Right lobe of liver (tissue), 5 donors: ENCODE data around the gene C7orf33. TPM values are rescaled to one million over a fixed set of nuclear protein-coding genes. Genes with fewer than 3 reads are reported as not detected.

ENCODE experiments used
- total RNA-seq, 6 experiments: library from RNA; depleted of rRNA in 2 of 6; stranded (reverse); fragments of >200 nt in 2 of 6; fragmentation: NEBNext Ultra II Directional in 3 of 6; extraction: Animal tissue kit (Norgen Biotek cat#: 25700) in 3 of 6; gene quantifications; one replicate each; pipeline versions ENCODE4 v1.1.0 to v1.2.4, GENCODE V29; 2016 to 2023
- donor health status: DM: no; HTN: no; CAD: no.
- donor health status: DM: no; HTN: no; CAD: no.
- donor health status: DM: no; HTN: yes; CAD: no.
- donor health status: DM: no; HTN: yes; CAD: no.

The C7orf33 gene
- total RNA-seq, 6 experiments from 2014 or later: not detected

Other genes starting within 250 kb of the C7orf33 start
- 10 to 100 TPM; 22.3 to 46.3 (median 30.8) TPM for gene CUL1, start 108.1 kb downstream of the C7orf33 start, total RNA-seq